RPMI7951 (cell line): Measurements from ENCODE around the gene ART4. TPM values are rescaled to one million over a fixed set of nuclear protein-coding genes. Genes with fewer than 3 reads are reported as not detected.

Experiments used
- DNase-seq: peaks from one replicate; pipeline ENCODE4 v3.0.0-alpha.2; 2012; ENCODE audit warnings: low read depth
- total RNA-seq: library from RNA; depleted of rRNA; stranded (reverse); fragments of >200 nt; shearing (Covaris generic); gene quantifications from 2 replicates; pipeline ENCODE4 v1.2.3, GENCODE V29; 2014; rRNA removed

The ART4 gene, protein sequence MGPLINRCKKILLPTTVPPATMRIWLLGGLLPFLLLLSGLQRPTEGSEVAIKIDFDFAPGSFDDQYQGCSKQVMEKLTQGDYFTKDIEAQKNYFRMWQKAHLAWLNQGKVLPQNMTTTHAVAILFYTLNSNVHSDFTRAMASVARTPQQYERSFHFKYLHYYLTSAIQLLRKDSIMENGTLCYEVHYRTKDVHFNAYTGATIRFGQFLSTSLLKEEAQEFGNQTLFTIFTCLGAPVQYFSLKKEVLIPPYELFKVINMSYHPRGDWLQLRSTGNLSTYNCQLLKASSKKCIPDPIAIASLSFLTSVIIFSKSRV
- not detected in 2 replicates for total RNA-seq

DNA sequence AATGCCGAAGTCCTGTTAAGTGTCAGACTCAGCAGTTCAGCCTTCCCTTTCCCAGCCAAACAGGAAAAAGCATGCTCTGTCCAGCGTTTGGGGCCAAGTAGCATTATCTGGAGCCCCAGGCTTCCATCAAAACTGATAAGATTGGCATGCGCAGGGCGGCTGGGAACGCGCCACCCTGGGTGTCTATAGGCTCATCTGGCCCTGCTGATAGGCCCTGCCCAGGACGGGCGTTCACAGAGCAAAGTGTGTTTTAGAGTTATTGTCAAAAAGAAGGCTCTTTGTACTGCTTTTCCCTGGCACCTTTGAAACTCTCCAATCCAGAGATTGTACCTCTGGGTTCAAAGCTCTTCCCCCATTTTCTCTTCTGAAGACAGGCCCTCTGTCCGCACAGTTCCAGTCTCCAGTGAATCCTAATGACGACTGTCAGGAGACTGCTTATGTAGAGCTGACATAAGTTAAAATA is at the start of gene ART4:
Gene ART4 (minus strand): TSS at position 102 of the 463 bp plus-strand sequence. CDS start 413 bp downstream, outside the sequence.
- no peak for DNase-seq

DNA sequence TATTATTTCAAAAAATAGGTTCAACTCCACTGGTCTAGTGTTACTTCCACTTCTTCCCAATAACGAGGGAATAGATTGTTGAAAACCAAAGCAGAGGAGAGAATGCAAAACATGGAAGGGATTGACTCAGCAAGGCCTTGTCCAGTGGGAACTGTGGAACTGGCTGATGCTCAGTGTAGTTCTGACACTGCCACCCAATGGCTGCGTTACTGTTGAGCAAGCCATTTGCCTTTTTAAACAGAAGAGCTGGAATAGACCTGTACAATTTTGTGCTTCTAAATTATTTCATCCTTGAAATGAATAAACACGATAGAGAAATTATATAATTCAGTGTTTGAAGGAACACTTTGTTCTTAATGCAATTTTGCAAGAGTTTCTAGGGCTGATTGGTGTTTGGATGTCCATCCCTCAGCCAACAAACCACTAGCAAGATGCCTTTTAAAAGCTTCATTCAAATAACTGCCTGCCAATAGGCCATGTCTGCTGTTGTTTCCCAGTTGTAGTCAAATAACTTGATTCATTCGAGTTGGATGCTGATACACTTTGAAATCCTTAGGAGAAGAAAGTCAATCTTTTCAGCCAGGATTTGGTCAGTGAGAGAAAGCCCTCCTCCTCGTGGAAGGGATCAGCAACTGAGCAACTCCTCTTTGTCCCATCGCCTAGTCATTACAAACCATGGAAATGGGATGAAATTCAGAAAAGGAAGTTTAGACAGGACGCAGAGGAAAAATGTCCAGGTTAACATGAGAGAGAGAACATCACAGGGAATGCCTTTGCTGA is 49.6 kb upstream of the ART4 start:
- DNase-seq: peak; percentile 57

GRCh38 chr12:14890701-14891100 is 47.4 kb upstream of the ART4 start:
- DNase-seq: no peak

GRCh38 chr12:14886271-14886670 is 42.9 kb upstream of the ART4 start:
- no peak for DNase-seq

DNA sequence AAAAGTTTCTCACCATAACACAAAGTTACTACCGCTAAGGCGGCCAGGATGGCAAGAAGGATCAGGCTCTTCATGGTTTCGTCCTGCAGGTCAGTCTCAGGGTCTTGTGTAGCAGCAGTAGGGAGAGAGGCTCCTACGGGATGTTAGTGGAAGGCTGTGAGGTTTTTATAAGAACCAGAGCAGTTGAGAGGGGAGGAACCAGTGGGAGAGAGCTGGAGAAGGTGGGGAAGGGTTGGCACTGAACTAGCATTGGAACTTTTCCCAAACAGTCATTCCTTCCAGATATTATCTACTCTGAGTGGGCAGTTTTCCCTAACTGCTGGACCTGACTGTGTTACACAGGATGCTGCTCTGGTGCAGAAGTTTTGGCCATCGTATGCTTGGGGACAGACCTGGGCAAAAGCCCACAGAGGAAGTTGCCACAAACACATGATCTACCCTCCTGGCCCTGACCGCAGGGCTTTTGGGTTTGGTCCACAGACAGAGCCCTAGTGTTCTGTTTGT is 42.4 kb upstream of the ART4 start, which contains the start of gene MGP:
Gene MGP (minus strand): TSS at position 137 of the 504 bp plus-strand sequence. CDS start 63 bp downstream, at position 74.
- DNase-seq: peak; percentile 83

DNA sequence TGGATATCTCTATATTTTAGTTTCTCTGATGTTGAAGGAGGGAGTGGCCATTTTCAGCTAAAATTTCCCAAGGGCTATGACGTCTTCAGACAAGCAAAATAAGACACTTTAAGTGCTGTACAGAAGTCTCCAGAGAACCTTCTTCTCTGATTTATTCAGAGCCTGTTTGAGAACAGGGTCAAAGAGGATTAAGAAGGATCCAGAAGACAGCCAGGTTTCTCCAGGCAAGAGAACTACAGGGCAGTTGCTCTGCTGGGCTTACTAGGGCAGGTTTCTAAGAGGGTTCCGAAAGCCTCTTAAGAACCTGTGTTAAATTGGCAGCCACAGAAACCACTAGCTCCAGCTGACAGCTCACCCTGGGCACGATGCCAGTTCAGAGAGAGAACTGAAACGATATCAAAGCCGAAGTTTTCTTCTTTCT is 41.1 kb upstream of the ART4 start:
- DNase-seq: peak; percentile 86

- DNase-seq: no peak
Measured at GRCh38 chr12:14883686-14884085, 40.4 kb upstream of the ART4 start.

- DNase-seq: no peak
Measured at GRCh38 chr12:14880890-14881453, 37.6 kb upstream of the ART4 start.

DNA sequence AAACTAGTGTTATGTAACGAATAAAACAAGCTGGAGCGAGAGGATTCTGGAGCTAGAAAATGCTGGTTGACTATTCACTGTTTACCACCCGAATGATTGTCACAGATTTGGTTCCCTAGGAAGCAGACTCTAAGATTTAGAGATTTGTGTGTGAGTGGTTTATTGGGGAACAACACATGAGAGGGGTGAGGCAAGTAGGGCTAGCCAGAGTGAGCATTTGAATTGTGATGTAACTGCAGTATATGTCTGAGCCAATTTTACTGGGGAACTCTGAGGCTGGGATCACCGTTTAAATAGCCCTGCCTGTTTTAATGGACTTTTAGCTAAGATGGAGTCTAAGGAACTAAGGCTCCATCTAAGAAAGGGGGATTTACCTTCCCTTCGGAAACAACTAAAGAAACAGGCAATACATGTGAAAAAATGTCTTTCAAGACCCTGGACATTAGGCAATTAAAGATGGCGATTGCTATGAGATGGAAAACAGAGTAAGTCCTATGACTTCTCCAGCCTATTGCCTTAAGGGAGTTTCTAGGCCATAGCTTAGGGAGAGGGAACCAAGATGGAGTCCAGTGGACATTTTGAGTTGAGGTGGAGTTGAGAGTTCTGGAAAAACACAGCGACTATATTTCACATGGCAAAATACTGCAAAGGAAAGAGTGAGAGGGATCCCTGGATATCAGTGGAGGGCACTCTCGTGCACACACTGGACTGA is 36.1 kb upstream of the ART4 start:
- DNase-seq: no peak

DNA sequence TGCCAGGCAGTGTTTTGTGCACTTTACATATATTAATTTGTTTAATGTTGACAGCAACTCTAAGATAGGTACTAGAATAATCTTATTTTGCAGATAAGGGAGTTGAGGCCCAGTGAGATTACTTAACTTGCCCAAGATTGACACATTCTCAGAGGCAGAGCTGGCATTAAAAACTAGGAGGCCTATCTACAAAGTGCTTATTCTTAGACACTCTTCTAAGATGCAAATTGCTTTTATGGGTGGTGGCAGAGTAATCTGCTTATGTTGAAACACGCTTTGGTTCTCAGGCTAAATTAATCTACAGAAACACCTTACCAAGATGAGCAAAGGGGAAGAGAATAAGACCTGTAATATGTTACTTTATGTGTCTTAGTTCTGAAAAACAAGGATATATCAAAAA is 35.2 kb upstream of the ART4 start:
- DNase-seq: no peak

- no peak for DNase-seq
Measured at GRCh38 chr12:14876833-14877232, 33.5 kb upstream of the ART4 start.

- no peak for DNase-seq
Measured at GRCh38 chr12:14874882-14875281, 31.6 kb upstream of the ART4 start.

- DNase-seq: no peak
Measured at GRCh38 chr12:14873440-14874185, 30.3 kb upstream of the ART4 start.

DNA sequence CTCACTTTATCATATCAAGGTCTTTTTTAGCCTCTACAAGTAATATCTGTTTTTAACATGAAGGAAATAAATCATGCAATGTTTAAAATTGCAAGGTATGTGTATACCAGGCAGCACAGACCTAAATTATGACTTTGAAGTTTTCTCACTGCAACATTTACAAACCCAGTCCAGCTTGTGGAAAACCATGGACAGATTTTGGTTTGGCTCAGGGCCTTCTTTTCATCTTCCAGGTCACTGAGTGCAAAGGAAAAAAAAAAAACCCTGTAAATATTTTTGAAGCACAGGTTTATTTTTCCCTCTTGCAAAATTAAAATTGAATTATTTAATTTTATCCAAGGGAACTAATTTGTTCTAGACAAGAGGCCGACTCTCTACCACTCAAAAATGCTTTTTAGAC is 28.6 kb upstream of the ART4 start:
- DNase-seq: no peak

DNA sequence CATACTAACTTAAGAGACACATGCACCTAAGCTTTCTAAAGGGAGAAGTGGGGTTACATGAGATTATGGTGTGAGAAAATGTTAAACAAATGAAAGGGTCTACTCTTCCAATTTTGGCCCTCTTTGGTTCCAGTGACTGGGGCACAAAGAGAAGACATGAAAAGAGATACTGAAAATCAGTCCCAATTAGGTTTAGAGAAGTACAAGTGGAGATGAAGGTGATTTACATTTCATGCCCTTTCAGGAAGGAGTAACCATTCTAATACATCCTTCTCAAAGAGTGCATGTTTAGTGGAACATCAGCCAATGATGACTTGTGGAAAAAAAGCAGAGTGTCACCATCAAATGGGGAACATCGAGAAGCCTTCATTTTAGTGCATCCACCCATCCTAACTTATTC is 27.9 kb upstream of the ART4 start:
- no peak for DNase-seq

GRCh38 chr12:14868916-14869506 is 25.7 kb upstream of the ART4 start:
- peak; percentile 75 for DNase-seq

- no peak for DNase-seq
Measured at GRCh38 chr12:14860490-14860889, 17.2 kb upstream of the ART4 start.

GRCh38 chr12:14858513-14858912 is 15.2 kb upstream of the ART4 start:
- DNase-seq: no peak

DNA sequence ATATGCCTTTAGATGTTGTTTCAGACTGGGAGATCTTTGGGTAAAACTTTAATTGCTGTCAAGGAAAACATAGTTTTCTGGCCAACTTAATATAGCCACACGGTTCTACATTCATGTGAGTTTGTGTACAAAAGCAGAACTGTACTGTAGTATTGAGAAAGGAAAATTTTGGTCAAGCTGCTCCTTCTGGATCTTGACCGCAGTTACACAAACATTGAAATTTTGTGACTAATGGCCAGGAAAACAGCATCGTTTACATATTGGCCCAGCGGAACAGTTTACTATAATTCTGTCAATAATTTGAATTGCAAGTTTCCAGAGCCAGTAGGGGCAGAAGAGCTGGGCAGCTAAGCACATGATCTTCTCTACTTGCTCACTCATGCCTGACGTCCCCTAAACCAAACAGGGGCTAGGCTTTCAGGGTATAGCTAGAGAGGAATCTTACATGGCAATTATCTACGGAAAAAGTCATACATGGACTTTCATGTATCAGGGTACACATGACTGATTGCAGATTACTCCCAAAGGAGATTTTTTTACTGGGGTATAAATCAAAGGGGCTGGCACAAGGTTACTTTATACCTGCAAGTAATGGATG is 11.4 kb upstream of the ART4 start:
- peak; percentile 37 for DNase-seq

DNA sequence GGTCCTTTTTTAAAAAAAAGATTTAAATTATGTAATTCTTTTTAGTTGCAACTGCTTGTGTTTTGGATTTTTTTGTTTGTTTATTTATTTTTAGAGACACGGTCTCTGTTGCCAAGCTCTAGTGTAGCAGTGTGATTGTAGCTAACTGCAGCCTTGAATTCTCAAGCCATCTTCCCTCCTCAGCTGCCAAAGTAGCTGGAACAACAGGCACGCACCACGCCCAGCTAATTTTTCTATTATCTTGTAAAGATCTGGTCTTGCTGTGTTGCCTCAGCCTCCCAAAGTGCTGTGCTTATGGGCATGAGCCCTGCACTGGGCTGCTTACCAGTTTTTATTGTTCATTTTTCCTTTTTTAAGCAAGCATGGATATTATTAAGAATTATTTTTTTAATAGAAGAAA is 10.6 kb upstream of the ART4 start:
- no peak for DNase-seq
